Germinal center (tissue), 1 donor: ENCODE measurements around the gene TRMT1.
A peak's percentile ranks its signal among the peaks of the same experiment; 100 is the strongest.

ENCODE experiments used
- DNase-seq: peaks from one replicate; pipeline ENCODE4 v3.0.0; 2012; ENCODE audit warnings: mixed read lengths, low spot score

The TRMT1 gene

GRCh38 chr19:13122980-13123957 is 6.7 kb upstream of the TRMT1 start:
- no peak for DNase-seq

DNA sequence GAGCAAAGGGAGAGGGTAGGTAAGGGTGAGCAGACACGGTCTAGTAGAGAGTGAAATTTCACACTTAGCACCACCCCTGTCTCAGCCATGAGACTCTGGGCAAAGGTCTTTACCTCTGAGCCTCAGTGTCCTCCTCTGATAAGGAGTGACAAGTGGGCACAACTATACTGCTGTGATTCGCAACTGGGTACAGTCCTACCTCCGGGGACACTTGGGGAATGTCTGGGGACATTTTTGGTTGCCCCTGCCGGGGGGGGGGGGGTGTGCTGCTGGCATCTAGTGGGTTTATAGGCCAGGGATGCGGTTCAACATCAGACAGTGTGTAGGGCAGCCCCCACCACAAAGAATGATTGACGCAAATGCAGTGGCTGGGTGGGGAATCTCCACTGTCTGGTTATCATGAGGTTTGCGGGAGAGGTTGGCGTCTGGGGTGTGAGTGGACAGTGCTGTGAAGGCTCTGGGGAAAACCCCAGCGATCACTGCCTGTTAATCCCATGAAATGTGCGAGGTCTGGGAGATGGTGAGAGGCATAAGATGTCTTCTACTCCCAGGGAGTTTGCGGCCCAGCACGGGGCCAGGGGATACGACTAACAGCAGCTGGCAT is 5.8 kb upstream of the TRMT1 start:
- no peak for DNase-seq

- DNase-seq, result no peak
Observed at GRCh38 chr19:13121551-13122274, 5.2 kb upstream of the TRMT1 start.

DNA sequence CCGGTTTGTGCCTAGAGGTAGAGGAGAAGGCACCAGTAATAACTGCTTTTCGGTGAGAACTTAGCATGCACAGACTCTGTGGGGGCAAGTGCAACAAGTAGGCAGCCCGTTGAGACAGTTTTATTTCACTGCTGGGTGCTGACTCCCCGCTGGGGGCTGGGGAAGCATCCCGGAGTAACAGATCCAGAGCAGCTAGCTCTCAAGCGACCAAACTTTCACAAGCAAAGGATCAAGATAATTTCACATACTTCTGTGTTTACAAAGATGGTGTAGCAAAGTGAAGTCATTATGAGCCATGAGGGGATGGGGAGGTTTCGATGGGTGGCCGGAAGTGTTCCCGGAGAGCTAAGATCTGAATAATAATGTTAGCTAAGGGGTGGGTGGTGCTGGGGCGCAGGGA is 4.3 kb upstream of the TRMT1 start:
- no peak for DNase-seq

GRCh38 chr19:13120031-13120430 is 3.5 kb upstream of the TRMT1 start:
- DNase-seq, result no peak

DNA sequence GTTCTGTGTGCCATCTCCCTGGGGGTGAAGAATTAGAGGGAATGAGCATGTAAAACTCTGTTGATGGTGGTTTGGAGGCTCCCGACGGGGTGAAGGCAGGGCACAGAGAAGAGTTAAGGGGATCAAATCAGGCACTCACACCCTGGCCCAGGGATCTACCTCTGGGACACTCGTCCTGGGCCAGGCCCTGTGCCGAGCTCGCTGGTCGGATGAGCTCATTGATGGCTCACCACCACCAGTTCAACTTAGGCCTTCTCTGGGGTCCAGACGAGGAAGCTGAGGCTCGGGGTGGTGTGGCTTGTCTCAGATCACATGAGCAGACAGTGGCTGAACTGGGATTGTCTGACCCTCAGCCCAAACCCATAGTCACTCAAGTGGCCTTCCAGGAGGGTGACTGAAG is 3.1 kb upstream of the TRMT1 start:
- DNase-seq, result no peak

DNA sequence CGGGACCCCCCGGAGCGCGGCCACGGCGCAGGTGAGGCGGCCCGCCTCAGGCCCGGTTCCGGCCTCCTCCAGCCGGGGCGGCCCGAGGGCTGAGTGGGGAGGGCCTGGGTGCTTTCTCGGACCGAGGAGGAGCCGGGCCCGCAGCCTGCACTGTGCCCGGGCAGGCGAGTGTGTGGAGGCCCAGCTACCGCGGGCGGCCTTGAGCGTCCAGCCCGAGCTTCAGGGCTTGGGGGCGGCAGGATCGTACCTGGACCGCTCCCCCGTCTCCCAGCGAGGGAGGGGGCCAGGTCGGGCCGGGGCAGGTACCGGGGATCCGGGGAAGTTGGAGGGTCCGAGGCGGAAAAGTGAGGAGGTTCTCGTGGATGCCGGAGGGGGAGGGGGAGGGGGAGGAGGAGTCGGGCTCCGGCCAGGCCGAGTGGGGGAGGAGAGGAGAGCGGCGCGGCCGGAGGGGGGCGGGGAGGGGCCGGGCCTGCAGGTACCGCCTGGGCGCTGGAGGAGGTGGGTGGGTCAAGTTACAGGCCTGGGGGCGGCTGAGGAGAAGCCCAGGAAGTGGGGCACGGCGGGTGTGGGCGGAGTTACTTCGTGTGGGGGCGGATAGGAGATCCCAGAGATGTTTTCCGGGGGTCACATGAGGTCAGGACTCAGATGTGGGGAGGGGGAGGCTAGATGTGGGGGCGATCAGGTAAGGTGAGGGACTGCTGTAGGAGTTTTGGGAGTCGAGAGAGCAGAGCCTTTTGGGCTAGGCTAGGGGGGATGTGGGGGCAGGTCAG is 2.1 kb upstream of the TRMT1 start:
- peak; percentile 62 for DNase-seq

- DNase-seq, result peak; percentile 97
Observed at GRCh38 chr19:13117772-13118423, 1.4 kb upstream of the TRMT1 start, which contains the start of gene NACC1. NACC1 (plus strand) TSS chr19:13118264; CDS start chr19:13135208, 16,944 bp downstream.

- no peak for DNase-seq
Observed at GRCh38 chr19:13117176-13117771, 734 bp upstream of the TRMT1 start.

DNA sequence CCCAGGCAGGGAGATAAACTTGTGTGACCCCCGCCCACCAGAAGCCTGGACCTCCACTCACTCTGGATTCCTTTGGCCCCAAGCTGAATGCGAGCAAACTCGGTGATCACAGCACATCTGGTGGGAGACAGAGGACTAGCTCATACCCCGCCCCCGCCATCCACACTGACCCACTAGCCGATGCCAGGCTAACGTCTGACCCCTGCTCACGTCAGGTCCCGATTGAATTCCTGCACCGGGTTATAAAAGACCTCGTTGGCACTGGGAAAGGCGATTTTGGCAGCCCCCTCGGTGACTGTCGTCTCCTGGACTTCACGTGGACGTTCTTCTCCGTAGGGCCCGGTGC is 631 bp downstream of the TRMT1 start:
- DNase-seq, result no peak

DNA sequence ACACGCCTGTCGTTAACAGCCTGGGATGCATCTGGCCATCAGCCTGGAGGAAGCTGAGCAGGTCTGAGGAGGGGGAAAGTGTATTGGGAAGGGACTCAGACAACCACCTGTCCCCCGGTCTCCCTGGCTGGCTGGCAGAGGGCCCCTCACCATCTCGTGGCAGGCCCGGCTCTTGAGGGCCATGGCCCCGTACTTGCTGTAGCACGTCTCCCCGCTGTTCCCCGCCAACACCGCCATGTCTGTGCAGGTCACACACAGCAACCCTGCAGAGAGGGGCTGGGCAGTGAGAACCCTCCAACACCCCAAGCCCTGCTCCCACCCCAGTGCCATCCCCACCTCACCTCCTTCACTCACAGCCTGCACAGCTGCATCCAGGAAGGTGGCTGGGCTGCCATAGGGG is 4.0 kb downstream of the TRMT1 start:
- no peak for DNase-seq

DNA sequence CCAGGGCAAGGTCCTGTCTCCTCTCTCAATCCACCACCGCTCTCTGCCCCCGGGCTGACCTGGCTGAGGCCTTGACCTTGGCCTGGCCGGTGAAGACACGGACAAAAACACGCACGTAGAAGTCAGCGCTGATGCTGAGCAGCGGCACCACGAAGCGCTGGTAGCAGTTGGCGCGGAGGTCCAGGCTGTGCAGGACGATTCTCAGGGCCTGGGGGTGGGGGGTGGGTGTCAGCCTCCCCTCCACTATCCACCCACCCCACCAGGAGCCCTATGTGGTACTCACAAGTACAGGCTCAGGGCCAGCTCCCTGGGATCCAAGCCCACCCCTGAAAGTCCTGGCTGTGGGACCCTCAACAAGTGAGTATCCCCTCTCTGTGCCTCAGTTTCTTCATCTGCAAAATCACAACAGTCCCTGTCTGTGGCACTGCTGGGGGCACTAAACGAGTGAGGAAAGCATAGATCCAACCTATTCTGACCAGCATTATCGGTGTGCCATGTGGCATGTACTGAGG is 6.4 kb downstream of the TRMT1 start:
- DNase-seq, result no peak

GRCh38 chr19:13109361-13110098 is 7.0 kb downstream of the TRMT1 start:
- DNase-seq, result no peak

DNA sequence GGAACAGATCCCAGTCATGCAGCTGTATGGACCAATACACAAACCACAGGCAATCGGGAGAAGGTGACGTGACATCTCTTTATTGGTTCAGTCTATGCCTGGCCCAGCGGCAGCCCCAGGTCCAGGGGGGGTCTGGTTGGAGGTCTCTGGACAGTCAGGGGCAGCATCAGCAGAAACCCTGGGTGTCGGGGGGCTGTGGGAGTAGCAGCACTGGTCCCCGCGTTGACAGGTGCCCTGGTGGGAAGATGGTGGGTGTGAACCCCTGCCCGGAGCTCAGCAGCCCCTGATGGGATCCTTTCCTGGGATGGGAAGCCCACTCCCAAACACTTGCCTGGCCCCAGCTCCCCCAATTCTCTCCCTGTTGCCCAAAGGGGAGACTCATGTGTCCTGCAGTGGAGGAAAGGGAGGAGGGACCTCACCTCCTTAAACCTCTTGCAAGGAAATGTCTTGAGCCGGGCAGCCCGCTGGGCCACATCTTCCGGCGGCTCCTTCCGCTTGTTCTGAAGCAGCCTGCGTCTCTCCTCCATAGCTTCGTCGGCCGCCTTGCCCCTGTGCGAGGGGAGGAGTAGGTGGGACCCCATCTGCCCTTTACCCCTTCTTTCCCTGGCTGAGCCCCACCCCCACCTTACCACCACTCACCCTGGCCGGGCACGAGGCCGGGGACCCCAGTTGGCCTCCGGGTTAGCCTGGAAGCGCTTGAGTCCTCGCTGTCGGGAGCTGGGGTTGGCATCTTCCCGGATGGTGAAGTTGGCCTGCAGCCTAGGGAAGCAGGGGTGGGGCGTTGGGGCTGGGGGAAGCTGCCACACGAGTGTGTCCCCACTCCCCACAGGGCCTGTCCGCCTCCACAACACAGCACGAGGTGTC is 11.5 kb downstream of the TRMT1 start:
- DNase-seq, result no peak

GRCh38 chr19:13104360-13104847 is 12.1 kb downstream of the TRMT1 start:
- peak; percentile 95 for DNase-seq

DNA sequence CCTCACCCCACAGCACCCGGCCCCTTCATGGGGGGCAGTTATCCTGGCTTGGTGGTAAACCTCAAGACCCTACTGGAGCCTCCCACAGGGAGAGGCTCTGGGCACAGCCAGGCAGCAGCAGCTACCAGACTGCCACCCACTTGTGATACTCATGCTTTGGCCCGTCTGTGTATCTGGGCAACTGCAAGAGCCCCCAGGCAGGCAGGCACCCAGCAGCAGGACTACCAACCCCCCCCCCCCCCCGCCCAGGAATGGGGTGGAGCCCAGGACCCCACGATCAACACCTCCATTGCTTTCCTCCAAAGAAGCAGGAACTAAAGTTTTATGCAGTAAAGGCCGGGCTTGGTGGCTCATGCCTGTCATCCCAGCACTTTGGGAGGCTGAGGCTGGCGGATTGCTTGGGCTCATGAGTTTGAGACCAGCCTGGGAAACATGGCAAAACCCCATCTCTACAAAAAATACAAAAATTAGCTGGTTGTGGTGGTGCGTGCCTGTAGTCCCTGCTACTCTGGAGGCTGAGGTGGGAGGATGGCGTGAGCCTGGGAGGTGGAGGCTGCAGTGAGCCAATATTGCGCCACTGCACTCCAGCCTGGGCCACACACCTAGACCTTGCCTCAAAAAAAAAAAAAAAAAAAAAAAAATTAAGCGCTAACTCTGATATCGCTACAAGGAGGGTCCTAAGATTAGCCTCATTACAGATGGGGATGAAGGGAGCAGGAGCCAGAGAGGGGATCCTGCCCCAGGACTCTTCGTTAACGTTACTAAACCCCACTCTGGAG is 12.8 kb downstream of the TRMT1 start:
- no peak for DNase-seq

DNA sequence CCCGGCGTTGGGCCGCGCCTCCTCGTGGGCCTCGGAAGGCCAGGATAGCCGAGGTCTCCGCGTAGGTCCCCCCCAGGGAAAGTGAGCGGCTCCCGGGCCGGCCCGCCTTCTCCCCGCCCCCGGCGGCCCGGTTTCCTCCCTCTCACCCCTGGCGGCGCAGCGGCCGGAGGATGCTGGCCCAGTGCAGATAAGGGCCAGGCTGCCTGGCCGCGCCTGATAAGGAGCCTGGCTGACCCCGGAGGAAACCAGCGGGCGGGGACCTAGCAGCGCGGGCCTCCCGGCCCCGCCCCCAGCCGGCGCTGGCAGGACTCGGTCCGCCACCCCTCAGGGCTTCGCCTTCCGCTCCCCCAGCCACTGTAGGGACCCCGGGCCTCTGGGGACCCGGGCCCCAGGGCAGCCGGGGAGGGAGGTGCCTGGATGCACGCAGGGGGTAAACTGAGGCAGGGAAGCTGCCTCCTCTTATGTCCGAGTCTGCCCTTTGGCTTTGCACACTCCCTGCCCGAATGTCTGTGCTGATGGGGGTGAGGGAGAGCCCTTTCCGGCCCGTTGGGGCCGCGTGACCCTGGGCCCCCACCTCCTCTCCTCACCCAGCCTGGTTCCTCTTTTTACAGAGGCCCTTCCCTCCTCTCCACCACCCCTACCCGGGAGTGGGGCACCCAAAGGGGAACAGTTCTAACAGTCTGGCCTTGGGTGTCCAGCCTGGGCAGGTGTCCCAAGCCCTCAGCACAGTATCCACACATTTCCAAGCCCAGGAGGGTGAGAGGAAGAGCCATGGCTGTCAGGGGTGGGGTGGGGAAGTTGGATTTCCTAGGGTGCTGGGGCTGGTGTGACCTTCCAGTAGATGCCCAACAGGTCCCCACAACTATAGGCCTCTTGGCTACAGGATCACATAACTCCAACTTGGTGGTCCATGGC is 13.6 kb downstream of the TRMT1 start, which contains the start of gene LYL1:
Gene LYL1 (minus strand): TSS at position 193 of the 915 bp plus-strand sequence. CDS start 1,687 bp downstream, outside the sequence.
- peak; percentile 87 for DNase-seq
